KMS-11 (cell line): ENCODE data around the gene NCKIPSD.

Experiments used
- H2AFZ ChIP-seq: fragments of 200-600 bp; sonication (generic); 2 replicates; pipeline ENCODE4 v1.6.1; 2016; ENCODE audit warnings: antibody characterized with exemption, mixed run types, low read depth
- H3K27ac ChIP-seq: fragments of 200-600 bp; sonication (generic); 2 replicates; pipeline ENCODE4 v1.6.1; 2016; ENCODE audit warnings: mild to moderate bottlenecking, mixed run types
- H3K27me3 ChIP-seq: fragments of 200-600 bp; sonication (generic); 2 replicates; pipeline ENCODE4 v1.6.1; 2017; ENCODE audit warnings: mild to moderate bottlenecking, low read depth, mixed run types, moderate library complexity; ENCODE audit not compliant: insufficient read depth
- H3K36me3 ChIP-seq: fragments of 200-600 bp; sonication (generic); 2 replicates; pipeline ENCODE4 v1.6.1; 2017; ENCODE audit warnings: mild to moderate bottlenecking, mixed run types; ENCODE audit not compliant: insufficient read depth
- H3K4me1 ChIP-seq: fragments of 200-600 bp; sonication (generic); 2 replicates; pipeline ENCODE4 v1.6.1; 2016; ENCODE audit warnings: mild to moderate bottlenecking, low read depth, mixed run types; ENCODE audit not compliant: poor library complexity, severe bottlenecking
- H3K4me2 ChIP-seq: fragments of 200-600 bp; sonication (generic); 2 replicates; pipeline ENCODE4 v1.7.0; 2016; ENCODE audit warnings: mild to moderate bottlenecking, mixed run types
- H3K4me3 ChIP-seq: fragments of 200-600 bp; sonication (generic); IDR thresholded peaks from 2 replicates; pipeline ENCODE4 v1.6.1; 2017; ENCODE audit warnings: low read depth, low read length, mixed read lengths; ENCODE audit not compliant: insufficient read depth
- H3K79me2 ChIP-seq: fragments of 200-600 bp; sonication (generic); 2 replicates; pipeline ENCODE4 v1.6.1; 2016; ENCODE audit warnings: low read depth, mixed run types; ENCODE audit not compliant: insufficient read depth
- H3K9ac ChIP-seq: fragments of 200-600 bp; sonication (generic); 2 replicates; pipeline ENCODE4 v1.6.1; 2016; ENCODE audit warnings: mild to moderate bottlenecking, mixed run types
- H4K20me1 ChIP-seq: fragments of 200-600 bp; sonication (generic); 2 replicates; pipeline ENCODE4 v1.6.1; 2016; ENCODE audit warnings: mild to moderate bottlenecking, mixed run types; ENCODE audit not compliant: insufficient read depth
- TF ChIP-seq, protein P1 (sequence below): fragments of 200-600 bp; sonication (generic); conservative IDR thresholded peaks from 2 replicates; pipeline ENCODE4 v1.6.1; 2017; ENCODE audit warnings: low read depth, mild to moderate bottlenecking, antibody characterized with exemption, low read length, moderate library complexity, mixed read lengths

The NCKIPSD gene

DNA sequence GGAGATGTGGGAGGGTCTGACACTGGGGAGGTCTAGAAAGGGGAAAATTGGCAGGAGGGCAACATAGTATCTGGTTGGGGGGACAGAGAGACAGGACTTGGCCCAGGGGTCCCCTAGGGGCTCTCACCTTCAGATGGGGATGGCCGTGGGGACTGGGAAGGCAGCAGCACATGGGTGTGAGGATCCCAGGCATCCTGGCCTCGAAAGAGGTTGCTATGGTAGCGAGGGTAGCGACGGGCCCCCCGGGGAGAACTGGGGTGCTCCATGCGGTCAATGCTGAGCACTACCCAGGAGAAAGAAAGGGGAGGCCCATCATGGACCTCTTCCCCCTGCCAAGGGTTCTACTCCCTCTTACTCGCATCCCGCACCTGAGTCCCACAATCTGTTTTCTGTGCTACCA lies 38.0 kb downstream of the NCKIPSD start:
- Histone ChIP-seq H3K4me2 (no peak overlapping the region), H3K36me3 (no peaks in the 10 kb centered on the region), H3K27ac (no peak overlapping the region), H2AFZ (no peak overlapping the region), H3K79me2 (no peaks in the 10 kb centered on the region), H3K4me1 (peaks cover 7% of the 10 kb centered on the region), H3K4me3 (no peak overlapping the region), H3K27me3 (no peaks in the 10 kb centered on the region), H4K20me1 (no peaks in the 10 kb centered on the region), H3K9ac (no peak overlapping the region)
- TF ChIP-seq, protein P1, sequence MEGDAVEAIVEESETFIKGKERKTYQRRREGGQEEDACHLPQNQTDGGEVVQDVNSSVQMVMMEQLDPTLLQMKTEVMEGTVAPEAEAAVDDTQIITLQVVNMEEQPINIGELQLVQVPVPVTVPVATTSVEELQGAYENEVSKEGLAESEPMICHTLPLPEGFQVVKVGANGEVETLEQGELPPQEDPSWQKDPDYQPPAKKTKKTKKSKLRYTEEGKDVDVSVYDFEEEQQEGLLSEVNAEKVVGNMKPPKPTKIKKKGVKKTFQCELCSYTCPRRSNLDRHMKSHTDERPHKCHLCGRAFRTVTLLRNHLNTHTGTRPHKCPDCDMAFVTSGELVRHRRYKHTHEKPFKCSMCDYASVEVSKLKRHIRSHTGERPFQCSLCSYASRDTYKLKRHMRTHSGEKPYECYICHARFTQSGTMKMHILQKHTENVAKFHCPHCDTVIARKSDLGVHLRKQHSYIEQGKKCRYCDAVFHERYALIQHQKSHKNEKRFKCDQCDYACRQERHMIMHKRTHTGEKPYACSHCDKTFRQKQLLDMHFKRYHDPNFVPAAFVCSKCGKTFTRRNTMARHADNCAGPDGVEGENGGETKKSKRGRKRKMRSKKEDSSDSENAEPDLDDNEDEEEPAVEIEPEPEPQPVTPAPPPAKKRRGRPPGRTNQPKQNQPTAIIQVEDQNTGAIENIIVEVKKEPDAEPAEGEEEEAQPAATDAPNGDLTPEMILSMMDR: no peak

DNA sequence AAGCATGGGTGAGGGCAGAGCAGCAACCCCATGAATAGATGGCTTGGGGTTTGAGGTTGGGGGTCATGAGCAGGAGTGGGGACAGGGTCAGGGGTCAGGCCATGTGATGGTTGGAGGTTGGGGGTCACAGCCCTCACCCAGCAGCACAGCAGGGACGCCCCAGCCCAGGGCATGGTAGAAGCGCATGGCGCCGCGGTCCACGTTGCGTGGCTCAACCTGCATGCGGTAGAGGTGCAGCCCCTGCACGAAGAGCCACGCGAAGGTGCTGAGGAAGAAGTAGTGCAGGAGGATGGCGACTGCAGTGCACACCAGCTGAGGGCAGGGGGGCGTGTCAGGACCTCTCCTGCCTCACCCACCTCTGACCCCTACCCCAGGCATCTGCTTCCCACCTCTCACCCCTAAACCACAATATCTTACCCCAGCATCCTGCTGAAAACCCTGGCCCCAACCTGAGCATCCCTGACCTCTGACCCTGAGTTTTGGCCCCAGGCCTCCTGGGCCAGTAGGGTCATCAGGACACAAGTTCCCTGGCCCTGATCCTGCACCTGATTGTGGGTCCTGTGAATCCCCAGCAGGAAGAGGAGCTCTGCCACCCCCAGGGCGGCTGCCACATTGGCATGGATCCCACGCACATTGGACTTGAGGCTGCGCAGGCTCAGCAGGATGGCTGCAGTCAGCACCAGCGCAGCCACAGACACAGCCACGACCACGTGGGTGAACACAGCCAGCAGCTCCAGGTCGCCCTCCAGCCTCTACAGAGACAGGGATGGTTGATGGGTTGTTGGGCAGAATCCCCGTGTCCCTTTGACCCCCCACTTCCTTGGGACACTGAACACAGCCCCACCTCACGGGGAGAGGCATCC lies 40.6 kb downstream of the NCKIPSD start:
- Histone ChIP-seq H3K27me3 (no peaks in the 10 kb centered on the region), H3K27ac (no peak overlapping the region), H3K36me3 (no peaks in the 10 kb centered on the region), H4K20me1 (no peaks in the 10 kb centered on the region), H3K9ac (no peak overlapping the region), H3K79me2 (no peaks in the 10 kb centered on the region), H3K4me2 (no peak overlapping the region), H3K4me1 (no peaks in the 10 kb centered on the region), H2AFZ (no peak overlapping the region), H3K4me3 (no peak overlapping the region)
- TF ChIP-seq, protein P1: no peak

DNA sequence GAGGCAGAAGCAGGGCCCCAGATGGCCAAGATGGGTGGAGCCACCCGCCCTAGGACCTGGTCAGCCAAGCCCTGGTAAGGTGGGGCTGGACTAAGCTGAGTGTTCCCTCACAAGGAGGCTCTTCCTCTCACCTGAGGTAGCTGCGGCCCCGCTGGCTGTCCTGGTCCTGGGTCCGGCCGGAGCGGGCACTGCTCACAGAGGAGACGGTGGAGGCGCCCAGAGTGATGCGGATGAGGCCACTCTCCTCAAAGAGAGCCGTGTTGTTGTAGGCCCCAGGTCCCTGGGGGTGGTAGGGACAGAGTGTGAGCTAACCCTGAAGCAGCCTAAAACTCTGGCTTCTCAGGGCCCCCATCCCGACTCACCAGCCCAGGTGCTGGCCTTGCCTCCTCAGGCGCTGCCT lies 43.1 kb downstream of the NCKIPSD start:
- H3K27me3 ChIP-seq: no peaks in the 10 kb centered on the region
- H4K20me1 ChIP-seq: no peaks in the 10 kb centered on the region
- H3K9ac ChIP-seq: no peak overlapping the region
- no peak overlapping the region for H2AFZ ChIP-seq
- H3K79me2 ChIP-seq: no peaks in the 10 kb centered on the region
- TF ChIP-seq, protein P1: no peak
- H3K36me3 ChIP-seq: no peaks in the 10 kb centered on the region
- H3K4me1 ChIP-seq: no peaks in the 10 kb centered on the region
- no peak overlapping the region for H3K4me3 ChIP-seq
- H3K27ac ChIP-seq: no peak overlapping the region
- no peak overlapping the region for H3K4me2 ChIP-seq

DNA sequence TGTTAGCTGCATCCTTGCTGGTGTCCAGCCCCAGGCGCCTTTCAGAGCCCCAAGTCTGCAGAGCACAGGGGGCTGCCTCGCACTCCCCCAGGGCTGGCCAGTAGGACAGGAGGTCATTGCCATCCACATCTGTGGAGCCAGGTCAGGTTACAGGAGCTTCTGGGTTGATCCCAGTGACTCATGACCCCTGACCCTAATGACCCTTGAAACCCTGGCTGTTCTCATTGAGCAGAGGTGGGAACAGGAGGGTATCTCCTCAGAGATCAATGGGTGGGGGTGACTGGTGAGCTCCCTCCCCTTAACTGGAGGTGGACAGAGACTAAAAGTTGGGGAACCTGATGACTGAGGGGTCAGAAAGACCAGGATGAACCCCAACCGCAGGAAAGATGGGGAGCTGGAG lies 44.3 kb downstream of the NCKIPSD start:
- TF ChIP-seq, protein P1: no peak
- H4K20me1 ChIP-seq: no peaks in the 10 kb centered on the region
- H3K27ac ChIP-seq: no peak overlapping the region
- no peaks in the 10 kb centered on the region for H3K27me3 ChIP-seq
- no peak overlapping the region for H2AFZ ChIP-seq
- no peak overlapping the region for H3K4me2 ChIP-seq
- H3K9ac ChIP-seq: no peak overlapping the region
- no peaks in the 10 kb centered on the region for H3K79me2 ChIP-seq
- H3K36me3 ChIP-seq: no peaks in the 10 kb centered on the region
- H3K4me3 ChIP-seq: no peak overlapping the region
- no peaks in the 10 kb centered on the region for H3K4me1 ChIP-seq
